ENCODE results near the gene LSM2.

GRCh38 chr6:31805939-31806469, 762 bp downstream of the LSM2 start:
- TF ChIP-seq POLR2AphosphoS5 (IDR thresholded peaks at IDR 0.05; ENCODE audit: low read depth, low read length) (no peak), TAF1 (IDR thresholded peaks at IDR 0.05; ENCODE audit: borderline replicate concordance, insufficient read depth, low read length) (no peak), FOXP2 (optimal IDR thresholded peaks at IDR 0.05; ENCODE audit: borderline replicate concordance, extremely low read depth, extremely low read length, insufficient read depth) (no peak), SIN3A (IDR thresholded peaks at IDR 0.05; ENCODE audit: borderline replicate concordance, insufficient read depth, low read length) (no peak), REST (IDR thresholded peaks at IDR 0.05; ENCODE audit: insufficient read depth in 1 of 2, low read depth in 2 of 2, low read length in 2 of 2) (no peak)
